Natural killer cell (primary cell): ENCODE results near the gene BANF1. TPM values are rescaled to one million over a fixed set of nuclear protein-coding genes. Genes with fewer than 3 reads are reported as not detected.

ENCODE experiments used
- ATAC-seq, 3 donors: fragments of 150-1000 bp in 2 of 3; fragments of 200-7000 bp in 1 of 3; cut with Tn5 transposase; 1 replicate in 1 of 3; 2 replicates in 2 of 3; pipeline ENCODE4 v1.10.0; 2021; ENCODE audit warnings: mild to moderate bottlenecking in 2 of 3, moderate library complexity in 2 of 3
- DNase-seq, 2 donors: peaks; one replicate each; pipeline versions ENCODE4 v3.0.0 to v3.0.0-alpha.2; 2013 to 2021; ENCODE audit warnings: mixed read lengths in 1 of 2
- H3K27ac ChIP-seq: one replicate; pipeline ENCODE4 v1.5.1; 2013; ENCODE audit warnings: mild to moderate bottlenecking, low read length
- H3K27me3 ChIP-seq: one replicate; pipeline ENCODE4 v1.6.1; 2013; ENCODE audit warnings: low read length; ENCODE audit not compliant: control insufficient read depth, insufficient read depth
- H3K36me3 ChIP-seq: one replicate; pipeline ENCODE4 v1.6.1; 2013; ENCODE audit warnings: low read length; ENCODE audit not compliant: control insufficient read depth, insufficient read depth
- H3K4me1 ChIP-seq: one replicate; pipeline ENCODE4 v1.6.1; 2013; ENCODE audit warnings: low read length; ENCODE audit not compliant: control insufficient read depth, insufficient read depth
- H3K4me3 ChIP-seq: one replicate; pipeline ENCODE4 v1.5.1; 2013; ENCODE audit warnings: low read length
- H3K9me3 ChIP-seq: one replicate; pipeline ENCODE4 v1.6.1; 2013; ENCODE audit warnings: low read length; ENCODE audit not compliant: control insufficient read depth, insufficient read depth
- H3K27ac Mint-ChIP-seq, 2 donors: one replicate each; pipeline ENCODE4 v1.8.0; 2022; ENCODE audit warnings: mild to moderate bottlenecking in 2 of 2, mixed read lengths in 2 of 2, moderate library complexity in 1 of 2
- H3K27me3 Mint-ChIP-seq, 2 donors: one replicate each; pipeline ENCODE4 v1.8.0; 2022; ENCODE audit warnings: low read depth in 2 of 2, mixed read lengths in 2 of 2
- H3K36me3 Mint-ChIP-seq: one replicate; pipeline ENCODE4 v1.8.0; 2022; ENCODE audit warnings: mixed read lengths
- H3K4me1 Mint-ChIP-seq, 2 donors: one replicate each; pipeline ENCODE4 v1.8.0; 2022; ENCODE audit warnings: mixed read lengths in 2 of 2
- H3K4me3 Mint-ChIP-seq: one replicate; pipeline ENCODE4 v1.8.0; 2022; ENCODE audit warnings: mild to moderate bottlenecking, moderate library complexity, mixed read lengths
- H3K9me3 Mint-ChIP-seq, 2 donors: one replicate each; pipeline ENCODE4 v1.8.0; 2022; ENCODE audit warnings: mixed read lengths in 2 of 2
- WGBS: methylation state at CpG from one replicate; pipeline ENCODE4 v1.1.7; 2013; ENCODE audit warnings: missing lambda C conversion rate; ENCODE audit not compliant: insufficient coverage; 5-methylcytosine and 5-hydroxymethylcytosine counted together
- intact Hi-C: fragments of 100-400 bp; cut with micrococcal nuclease; formaldehyde crosslinking; loops from one replicate; pipeline ENCODE4 v1.14.2; 2022
- total RNA-seq, 4 donors: library from RNA; stranded (reverse); fragments of 120-200 nt in 1 of 4; gene quantifications; one replicate each; pipeline versions ENCODE4 v1.2.3 to v1.2.4, GENCODE V29; 2013 to 2022
- TF ChIP-seq, protein P1 (sequence below): fragments of 200-600 bp; IDR thresholded peaks from one replicate; pipeline ENCODE4 v1.8.0; 2022; ENCODE audit warnings: antibody characterized with exemption

Gene BANF1
- total RNA-seq, 3 donors from 2014 or later (not counting 1 experiment from before 2014, with no cell fraction given): 87.8 to 107 (median 90.4) TPM

DNA sequence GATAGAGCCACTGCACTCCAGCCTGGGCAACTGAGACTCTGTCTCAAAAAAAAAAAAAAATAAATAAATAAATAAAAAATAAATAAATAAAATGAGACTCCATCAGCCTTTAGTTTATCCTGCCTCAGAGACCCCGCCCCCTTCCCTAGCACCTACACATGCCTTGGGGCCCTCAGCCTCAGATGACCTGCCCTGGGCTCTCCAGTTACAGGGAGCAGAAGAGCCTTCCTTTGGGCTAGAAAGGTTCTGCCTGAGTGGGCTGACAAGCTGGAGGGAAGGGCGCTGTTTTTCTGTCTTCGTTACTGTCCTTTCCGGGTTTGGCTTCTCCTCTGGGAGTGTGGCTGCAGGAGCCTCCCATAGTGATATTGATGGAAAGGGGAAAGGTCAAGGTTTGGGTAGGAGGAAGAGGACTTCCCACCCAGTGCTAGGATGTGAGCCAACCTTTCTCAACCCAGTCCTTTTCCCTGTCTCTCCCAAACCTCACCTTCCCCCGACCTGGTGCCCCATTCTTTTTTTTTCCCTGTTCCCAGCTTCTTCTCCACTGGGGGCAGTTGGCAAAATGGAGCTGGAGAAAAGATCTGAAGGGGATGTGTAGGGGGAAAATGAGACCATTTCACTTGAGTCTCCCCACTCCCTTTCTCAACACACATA, 48.4 kb downstream of the BANF1 start:
- intact Hi-C loops: no loop called here
- H3K4me3 ChIP-seq: no peak overlapping the region
- peaks cover 27 to 34% of the 10 kb centered on the region in 2 donors for H3K4me1 Mint-ChIP-seq

DNA sequence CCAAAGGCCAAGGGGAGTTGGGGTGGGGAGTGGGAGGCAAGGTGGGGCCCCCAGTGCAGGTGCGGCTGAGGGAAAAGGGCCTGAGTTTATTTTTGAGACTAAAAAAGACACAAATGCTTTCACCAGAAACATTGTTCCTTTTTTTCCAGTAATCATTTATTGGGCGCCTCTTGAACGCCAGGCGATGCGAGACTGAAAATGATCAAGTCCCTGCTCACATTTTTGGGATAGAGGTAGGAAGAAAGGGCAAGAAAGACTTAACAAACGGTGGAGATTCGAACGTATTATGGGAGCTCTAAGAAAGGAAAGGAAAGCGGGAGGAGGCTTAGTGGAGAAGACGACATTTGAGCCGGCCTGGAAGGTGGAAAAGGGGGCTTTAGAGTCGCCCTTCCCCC, 49.1 kb downstream of the BANF1 start:
- Histone ChIP-seq H3K27ac (peak overlapping the region; percentile 69), H3K9me3 (no peaks in the 10 kb centered on the region), H3K4me3 (peak overlapping the region; percentile 97), H3K36me3 (peaks cover 19% of the 10 kb centered on the region), H3K27me3 (peaks cover 3% of the 10 kb centered on the region), H3K4me1 (peaks cover 23% of the 10 kb centered on the region)
- WGBS: 50% methylated on average over 11 of the region's 12 CpGs
- peaks cover 27 to 34% of the 10 kb centered on the region in 2 donors for H3K4me1 Mint-ChIP-seq
- peak overlapping the region; percentile 98 for H3K27ac Mint-ChIP-seq
- ATAC-seq: no peak
- H3K27me3 Mint-ChIP-seq: peaks cover 0 to 11% of the 10 kb centered on the region in 2 donors
- DNase-seq: no peak
- TF ChIP-seq, protein P1, sequence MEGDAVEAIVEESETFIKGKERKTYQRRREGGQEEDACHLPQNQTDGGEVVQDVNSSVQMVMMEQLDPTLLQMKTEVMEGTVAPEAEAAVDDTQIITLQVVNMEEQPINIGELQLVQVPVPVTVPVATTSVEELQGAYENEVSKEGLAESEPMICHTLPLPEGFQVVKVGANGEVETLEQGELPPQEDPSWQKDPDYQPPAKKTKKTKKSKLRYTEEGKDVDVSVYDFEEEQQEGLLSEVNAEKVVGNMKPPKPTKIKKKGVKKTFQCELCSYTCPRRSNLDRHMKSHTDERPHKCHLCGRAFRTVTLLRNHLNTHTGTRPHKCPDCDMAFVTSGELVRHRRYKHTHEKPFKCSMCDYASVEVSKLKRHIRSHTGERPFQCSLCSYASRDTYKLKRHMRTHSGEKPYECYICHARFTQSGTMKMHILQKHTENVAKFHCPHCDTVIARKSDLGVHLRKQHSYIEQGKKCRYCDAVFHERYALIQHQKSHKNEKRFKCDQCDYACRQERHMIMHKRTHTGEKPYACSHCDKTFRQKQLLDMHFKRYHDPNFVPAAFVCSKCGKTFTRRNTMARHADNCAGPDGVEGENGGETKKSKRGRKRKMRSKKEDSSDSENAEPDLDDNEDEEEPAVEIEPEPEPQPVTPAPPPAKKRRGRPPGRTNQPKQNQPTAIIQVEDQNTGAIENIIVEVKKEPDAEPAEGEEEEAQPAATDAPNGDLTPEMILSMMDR: no peak
- H3K36me3 Mint-ChIP-seq: no peaks in the 10 kb centered on the region
- no peaks in the 10 kb centered on the region for H3K9me3 Mint-ChIP-seq
- peak overlapping the region; percentile 89 for H3K4me3 Mint-ChIP-seq
- intact Hi-C loops: no loop called here

More for the DNA sequence above, 48.4 kb downstream of the BANF1 start:
- Mint-ChIP-seq H3K27ac (peak overlapping the region; percentile 98), H3K9me3 (no peaks in the 10 kb centered on the region), H3K36me3 (no peaks in the 10 kb centered on the region), H3K4me3 (peak overlapping the region; percentile 89), H3K27me3 (peaks cover 0 to 11% of the 10 kb centered on the region in 2 donors)
- 100% methylated on average over 4 of the region's 5 CpGs for WGBS
- Histone ChIP-seq H3K27me3 (peaks cover 3% of the 10 kb centered on the region), H3K36me3 (peaks cover 15% of the 10 kb centered on the region), H3K4me1 (peaks cover 23% of the 10 kb centered on the region), H3K9me3 (no peaks in the 10 kb centered on the region), H3K27ac (no peak overlapping the region)
- TF ChIP-seq, protein P1: no peak
- ATAC-seq (no peak), DNase-seq (no peak)

DNA sequence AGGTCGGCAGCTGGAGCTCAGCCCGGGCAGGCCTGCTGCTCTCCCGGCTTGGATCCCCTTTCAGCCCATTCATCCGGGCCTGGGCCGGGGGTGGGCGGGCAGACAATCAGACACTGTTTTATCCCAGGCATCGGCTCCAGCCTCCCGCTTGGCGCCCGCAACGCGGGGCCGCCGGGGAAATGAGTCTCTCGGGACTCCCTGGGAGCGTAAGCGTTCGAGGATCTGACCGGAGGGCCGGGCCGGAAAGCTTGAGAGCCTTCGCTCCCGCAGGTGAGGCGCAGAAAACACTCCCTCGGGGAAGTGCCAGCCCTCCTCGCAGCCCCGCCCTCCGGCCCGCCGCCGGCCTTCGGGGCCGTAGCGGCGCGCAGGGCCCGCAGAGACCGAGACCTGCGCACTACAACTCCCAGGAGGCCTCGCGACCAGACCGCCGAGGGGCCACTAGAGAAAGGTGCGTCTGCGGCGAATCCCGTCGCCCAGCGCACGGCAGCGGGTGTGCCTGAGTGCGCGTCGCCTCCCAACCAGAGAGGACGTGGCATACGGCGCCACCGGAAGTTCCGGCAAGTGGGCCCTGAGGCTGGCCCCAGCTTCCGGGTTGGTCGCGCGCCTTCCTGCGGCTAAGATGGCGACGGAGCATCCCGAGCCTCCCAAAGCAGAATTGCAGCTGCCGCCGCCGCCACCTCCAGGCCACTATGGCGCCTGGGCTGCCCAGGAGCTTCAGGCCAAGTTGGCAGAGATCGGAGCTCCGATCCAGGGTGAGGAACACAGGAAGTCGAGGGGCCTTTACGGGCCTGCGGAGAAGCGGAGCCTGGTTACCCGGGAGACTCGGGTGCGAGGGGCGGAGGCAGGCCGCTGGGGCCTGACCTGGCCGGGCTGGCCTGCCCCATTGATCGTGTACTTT, 49.7 kb downstream of the BANF1 start, which contains the start of gene SF3B2:
TSS of gene SF3B2 (plus strand) at position 599 of the 898 bp plus-strand sequence. CDS start at position 620, 21 bp downstream.
- Mint-ChIP-seq H3K4me3 (peak within 1 kb of the TSS; percentile 100), H3K27ac (peak within 1 kb of the TSS; percentile 98), H3K9me3 (no peaks in the 10 kb centered on the region), H3K4me1 (peaks cover 27 to 34% of the 10 kb centered on the region in 2 donors), H3K27me3 (peaks cover 0 to 11% of the 10 kb centered on the region in 2 donors), H3K36me3 (no peaks in the 10 kb centered on the region)
- intact Hi-C loops: loop anchor here (1.0 kb wide), 1 partner anchor 18 kb away; the partner anchor contains the start of gene PACS1
- H3K36me3 ChIP-seq: peaks cover 26% of the 10 kb centered on the region
- H3K27me3 ChIP-seq: peaks cover 3% of the 10 kb centered on the region
- H3K4me1 ChIP-seq: peaks cover 23% of the 10 kb centered on the region
- H3K9me3 ChIP-seq: no peaks in the 10 kb centered on the region
- ATAC-seq: peak; percentile 93 to 98 (median 96)
- TF ChIP-seq, protein P1: no peak
- under 1% methylated on average over 84 of the region's 84 CpGs for WGBS
- H3K27ac ChIP-seq: peak within 1 kb of the TSS; percentile 69
- DNase-seq: peak; percentile 90 to 98
- peak within 1 kb of the TSS; percentile 97 for H3K4me3 ChIP-seq
